GM19372 (cell line): ENCODE data around the gene HOXA11.

Experiments
- ATAC-seq: cut with Tn5 transposase; IDR thresholded peaks from one replicate; pipeline ENCODE4 v1.9.1; 2021; ENCODE audit warnings: mild to moderate bottlenecking, low read depth, moderate library complexity; ENCODE audit not compliant: unreplicated experiment

Gene HOXA11

GRCh38 chr7:27185013-27185853, at the start of gene HOXA11:
HOXA11 (minus strand) TSS chr7:27185232; CDS start chr7:27185144, 88 bp downstream.
- no peak for ATAC-seq

- no peak for ATAC-seq
These were observed 44.4 kb upstream of the HOXA11 start for GRCh38 chr7:27229448-27229847.

GRCh38 chr7:27224983-27225934, 40.2 kb upstream of the HOXA11 start:
- no peak for ATAC-seq

- no peak for ATAC-seq
These were observed 39.0 kb upstream of the HOXA11 start for GRCh38 chr7:27223941-27224575.

GRCh38 chr7:27221201-27221797, 36.3 kb upstream of the HOXA11 start:
- ATAC-seq, result no peak

- no peak for ATAC-seq
These were observed 35.5 kb upstream of the HOXA11 start for GRCh38 chr7:27220440-27220955.

GRCh38 chr7:27219821-27220220, 34.8 kb upstream of the HOXA11 start:
- ATAC-seq, result no peak

- ATAC-seq, result no peak
These were observed 32.9 kb upstream of the HOXA11 start for GRCh38 chr7:27217951-27218350.

- no peak for ATAC-seq
These were observed 30.3 kb upstream of the HOXA11 start for GRCh38 chr7:27215356-27215755.

GRCh38 chr7:27214239-27214950, 29.4 kb upstream of the HOXA11 start:
- no peak for ATAC-seq

GRCh38 chr7:27213433-27214238, 28.6 kb upstream of the HOXA11 start:
- ATAC-seq, result no peak

- ATAC-seq, result no peak
These were observed 27.7 kb upstream of the HOXA11 start for GRCh38 chr7:27212497-27213432.

- no peak for ATAC-seq
These were observed 26.8 kb upstream of the HOXA11 start for GRCh38 chr7:27211764-27212204.

- no peak for ATAC-seq
These were observed 26.0 kb upstream of the HOXA11 start for GRCh38 chr7:27211084-27211446.

GRCh38 chr7:27210441-27211083, 25.5 kb upstream of the HOXA11 start:
- peak; percentile 64 for ATAC-seq

- ATAC-seq, result no peak
These were observed 25.0 kb upstream of the HOXA11 start for GRCh38 chr7:27209933-27210440.

GRCh38 chr7:27208998-27209397, 24.0 kb upstream of the HOXA11 start:
- no peak for ATAC-seq
